Panc1 (cell line): ENCODE results near the gene MYLK.

ENCODE experiments used
- CTCF ChIP-seq: fragments of 450-650 bp; IDR thresholded peaks from 2 replicates; pipeline ENCODE4 v1.5.1; 2017; ENCODE audit warnings: mild to moderate bottlenecking
- POLR2AphosphoS5 ChIP-seq: IDR thresholded peaks from 2 replicates; pipeline ENCODE4 v1.6.1; 2012; ENCODE audit warnings: mild to moderate bottlenecking, low read depth, low read length, moderate library complexity
- REST ChIP-seq, 2 experiments: IDR thresholded peaks; 2 replicates each; pipeline ENCODE4 v1.6.1; 2011 to 2012; ENCODE audit warnings: low read depth in 2 of 2, control low read depth in 1 of 2, low read length in 1 of 2, mild to moderate bottlenecking in 1 of 2, moderate library complexity in 1 of 2; ENCODE audit not compliant: insufficient read depth in 1 of 2
- SIN3A ChIP-seq: IDR thresholded peaks from 2 replicates; pipeline ENCODE4 v1.6.1; 2012; ENCODE audit warnings: low read depth, mild to moderate bottlenecking, low read length, moderate library complexity, borderline replicate concordance; ENCODE audit not compliant: insufficient read depth
- TCF7L2 ChIP-seq: IDR thresholded peaks from 2 replicates; pipeline ENCODE4 v1.6.1; 2011; ENCODE audit warnings: mild to moderate bottlenecking, low read depth, low read length, inconsistent platforms

DNA sequence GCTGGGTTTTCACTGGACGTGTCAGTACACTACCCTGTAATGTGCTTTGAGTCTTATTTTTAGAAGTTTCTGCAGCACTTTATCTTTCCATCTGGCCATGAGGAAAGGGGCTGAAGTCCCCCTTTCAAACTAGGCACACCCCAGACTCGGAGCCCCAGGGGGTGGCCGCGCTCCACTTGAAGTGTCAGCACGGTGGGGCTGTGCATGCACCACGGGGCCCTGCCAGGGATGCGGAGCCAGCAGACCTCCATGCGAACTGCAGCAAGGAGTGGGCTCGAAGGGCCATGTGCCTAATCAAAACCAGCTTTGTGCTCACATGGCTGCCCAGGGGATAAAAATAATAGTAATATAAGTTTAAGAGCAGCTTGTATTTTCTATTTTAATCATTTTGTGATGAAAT, 198.4 kb downstream of the MYLK start:
- TF ChIP-seq CTCF (no peak), POLR2AphosphoS5 (no peak), REST (IDR thresholded peaks at IDR 0.05; ENCODE audit: insufficient read depth in 1 of 2, low read depth in 2 of 2, low read length in 1 of 2) (no peak), TCF7L2 (no peak), SIN3A (no peak)
